Urothelium cell line (cell line): ENCODE data around the gene OAF.

ENCODE experiments used
- DNase-seq: peaks from one replicate; pipeline ENCODE4 v3.0.0; 2011; ENCODE audit warnings: low spot score, mixed read lengths
- FAIRE-seq: peaks from 2 replicates; lab custom pipeline; 2011; peaks lifted over from hg19 to GRCh38; lab: Jason Lieb, UNC

The OAF gene

GRCh38 chr11:120182790-120183491 is 27.9 kb upstream of the OAF start:
- DNase-seq (peak; percentile 20), FAIRE-seq (no peak)

GRCh38 chr11:120183701-120184141 is 27.1 kb upstream of the OAF start:
- no peak for FAIRE-seq
- no peak for DNase-seq

- DNase-seq (no peak), FAIRE-seq (no peak)
Observed at GRCh38 chr11:120184371-120184945, 26.4 kb upstream of the OAF start.

GRCh38 chr11:120184946-120185705 is 25.7 kb upstream of the OAF start:
- DNase-seq (no peak), FAIRE-seq (no peak)

- DNase-seq: no peak
- FAIRE-seq: no peak
Observed at GRCh38 chr11:120185706-120186455, 25.0 kb upstream of the OAF start.

- FAIRE-seq (no peak), DNase-seq (no peak)
Observed at GRCh38 chr11:120186456-120186773, 24.4 kb upstream of the OAF start.

- no peak for FAIRE-seq
- DNase-seq: no peak
Observed at GRCh38 chr11:120186774-120187591, 23.8 kb upstream of the OAF start.

- DNase-seq (no peak), FAIRE-seq (no peak)
Observed at GRCh38 chr11:120188371-120188770, 22.5 kb upstream of the OAF start.

GRCh38 chr11:120188811-120189455 is 21.9 kb upstream of the OAF start:
- no peak for FAIRE-seq
- DNase-seq: no peak

GRCh38 chr11:120191058-120191457 is 19.8 kb upstream of the OAF start:
- DNase-seq (no peak), FAIRE-seq (no peak)

- DNase-seq (no peak), FAIRE-seq (no peak)
Observed at GRCh38 chr11:120192831-120193625, 17.8 kb upstream of the OAF start.

- FAIRE-seq (no peak), DNase-seq (no peak)
Observed at GRCh38 chr11:120194166-120194565, 16.7 kb upstream of the OAF start.

- FAIRE-seq (no peak), DNase-seq (no peak)
Observed at GRCh38 chr11:120195601-120196320, 15.1 kb upstream of the OAF start.

GRCh38 chr11:120196826-120197225 is 14.0 kb upstream of the OAF start:
- DNase-seq (no peak), FAIRE-seq (no peak)

- DNase-seq (no peak), FAIRE-seq (no peak)
Observed at GRCh38 chr11:120197251-120197891, 13.5 kb upstream of the OAF start.

GRCh38 chr11:120197977-120198376 is 12.9 kb upstream of the OAF start:
- FAIRE-seq (no peak), DNase-seq (no peak)

- FAIRE-seq: no peak
Observed at GRCh38 chr11:120198403-120198786, 12.4 kb upstream of the OAF start.

GRCh38 chr11:120198787-120199469 is 11.9 kb upstream of the OAF start:
- FAIRE-seq: no peak

More at GRCh38 chr11:120198403-120198786, 12.4 kb upstream of the OAF start:
- no peak for DNase-seq

More at GRCh38 chr11:120198787-120199469, 11.9 kb upstream of the OAF start:
- DNase-seq: no peak
